ENCODE data around the gene TEX22.

DNA sequence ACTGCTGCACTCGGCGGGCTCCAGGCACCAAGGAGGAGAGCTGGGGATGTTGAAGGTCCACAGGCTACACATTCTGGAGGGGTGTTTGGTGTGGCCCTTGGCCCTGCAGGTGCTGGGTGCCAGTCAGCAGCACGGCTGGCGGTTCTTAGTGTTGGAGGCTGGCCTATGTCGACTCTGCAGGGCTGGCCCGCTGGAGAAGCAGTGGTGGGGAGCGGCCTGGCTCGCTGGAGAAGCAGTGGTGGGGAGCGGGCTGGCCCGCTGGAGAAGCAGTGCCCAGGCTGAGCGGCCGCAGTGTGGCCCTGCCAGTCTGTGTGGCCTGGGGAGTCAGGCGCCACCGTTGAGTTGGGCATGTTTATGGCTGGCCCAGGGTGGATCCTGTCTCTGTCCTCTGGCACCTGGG lies 48.6 kb downstream of the TEX22 start:
- TF ChIP-seq, protein P1, sequence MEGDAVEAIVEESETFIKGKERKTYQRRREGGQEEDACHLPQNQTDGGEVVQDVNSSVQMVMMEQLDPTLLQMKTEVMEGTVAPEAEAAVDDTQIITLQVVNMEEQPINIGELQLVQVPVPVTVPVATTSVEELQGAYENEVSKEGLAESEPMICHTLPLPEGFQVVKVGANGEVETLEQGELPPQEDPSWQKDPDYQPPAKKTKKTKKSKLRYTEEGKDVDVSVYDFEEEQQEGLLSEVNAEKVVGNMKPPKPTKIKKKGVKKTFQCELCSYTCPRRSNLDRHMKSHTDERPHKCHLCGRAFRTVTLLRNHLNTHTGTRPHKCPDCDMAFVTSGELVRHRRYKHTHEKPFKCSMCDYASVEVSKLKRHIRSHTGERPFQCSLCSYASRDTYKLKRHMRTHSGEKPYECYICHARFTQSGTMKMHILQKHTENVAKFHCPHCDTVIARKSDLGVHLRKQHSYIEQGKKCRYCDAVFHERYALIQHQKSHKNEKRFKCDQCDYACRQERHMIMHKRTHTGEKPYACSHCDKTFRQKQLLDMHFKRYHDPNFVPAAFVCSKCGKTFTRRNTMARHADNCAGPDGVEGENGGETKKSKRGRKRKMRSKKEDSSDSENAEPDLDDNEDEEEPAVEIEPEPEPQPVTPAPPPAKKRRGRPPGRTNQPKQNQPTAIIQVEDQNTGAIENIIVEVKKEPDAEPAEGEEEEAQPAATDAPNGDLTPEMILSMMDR (conservative IDR thresholded peaks at IDR 0.05; ENCODE audit: low read depth, low read length), result no peak
- TF ChIP-seq EZH2 (IDR thresholded peaks at IDR 0.05; ENCODE audit: low read length, unreplicated experiment) (no peak), EZH2phosphoT487 (IDR thresholded peaks at IDR 0.05; ENCODE audit: borderline replicate concordance, low read length) (no peak)
